ENCODE data around the gene EXOC3L2.

DNA sequence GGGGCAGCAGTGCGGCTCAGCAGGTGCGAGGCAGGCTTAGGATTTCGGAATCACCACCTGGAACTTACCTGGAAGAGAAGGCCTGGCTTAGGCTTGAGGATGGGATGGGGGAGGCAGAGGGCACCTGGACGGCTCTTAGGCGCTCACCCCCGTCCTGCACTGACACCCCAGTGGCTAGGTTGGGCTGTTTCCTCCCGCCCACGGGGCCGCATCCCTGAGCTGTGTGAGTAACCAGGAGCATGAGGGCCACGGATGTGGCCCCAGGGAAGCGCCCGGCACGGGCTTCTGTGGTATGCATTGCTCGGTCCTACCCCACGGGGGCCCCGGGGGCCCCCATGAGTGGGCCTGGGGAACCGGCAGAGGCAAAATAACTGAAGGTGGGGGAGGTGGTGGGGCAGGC is 82.1 kb downstream of the EXOC3L2 start:
- TF ChIP-seq, protein P1, sequence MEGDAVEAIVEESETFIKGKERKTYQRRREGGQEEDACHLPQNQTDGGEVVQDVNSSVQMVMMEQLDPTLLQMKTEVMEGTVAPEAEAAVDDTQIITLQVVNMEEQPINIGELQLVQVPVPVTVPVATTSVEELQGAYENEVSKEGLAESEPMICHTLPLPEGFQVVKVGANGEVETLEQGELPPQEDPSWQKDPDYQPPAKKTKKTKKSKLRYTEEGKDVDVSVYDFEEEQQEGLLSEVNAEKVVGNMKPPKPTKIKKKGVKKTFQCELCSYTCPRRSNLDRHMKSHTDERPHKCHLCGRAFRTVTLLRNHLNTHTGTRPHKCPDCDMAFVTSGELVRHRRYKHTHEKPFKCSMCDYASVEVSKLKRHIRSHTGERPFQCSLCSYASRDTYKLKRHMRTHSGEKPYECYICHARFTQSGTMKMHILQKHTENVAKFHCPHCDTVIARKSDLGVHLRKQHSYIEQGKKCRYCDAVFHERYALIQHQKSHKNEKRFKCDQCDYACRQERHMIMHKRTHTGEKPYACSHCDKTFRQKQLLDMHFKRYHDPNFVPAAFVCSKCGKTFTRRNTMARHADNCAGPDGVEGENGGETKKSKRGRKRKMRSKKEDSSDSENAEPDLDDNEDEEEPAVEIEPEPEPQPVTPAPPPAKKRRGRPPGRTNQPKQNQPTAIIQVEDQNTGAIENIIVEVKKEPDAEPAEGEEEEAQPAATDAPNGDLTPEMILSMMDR (IDR thresholded peaks at IDR 0.05; ENCODE audit: extremely low read depth in 1 of 2, insufficient read depth in 1 of 2, low read depth in 1 of 2, low read length in 2 of 2) = no peak
- TF ChIP-seq POLR2AphosphoS5 (IDR thresholded peaks at IDR 0.05; ENCODE audit: insufficient read depth, low read depth, low read length) (no peak), POLR2A (IDR thresholded peaks at IDR 0.05; ENCODE audit: low read depth, low read length) (no peak), EZH2 (IDR thresholded peaks at IDR 0.05; ENCODE audit: borderline replicate concordance, low read depth, low read length, severe bottlenecking) (no peak)
- TF ChIP-seq, protein P2, sequence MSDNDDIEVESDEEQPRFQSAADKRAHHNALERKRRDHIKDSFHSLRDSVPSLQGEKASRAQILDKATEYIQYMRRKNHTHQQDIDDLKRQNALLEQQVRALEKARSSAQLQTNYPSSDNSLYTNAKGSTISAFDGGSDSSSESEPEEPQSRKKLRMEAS (IDR thresholded peaks at IDR 0.05; ENCODE audit: insufficient read depth, insufficient read length) = no peak
